HEK293 (cell line): ENCODE results near the gene NOC4L.
A peak's percentile ranks its signal among the peaks of the same experiment; 100 is the strongest.

Source experiments
- CTCF ChIA-PET: fragments of 350-600 bp; formaldehyde crosslinking; extraction: SDS; loops from one replicate; lab custom pipeline; 2021; ENCODE audit warnings: antibody characterized with exemption; lab: Yijun Ruan, JAX
- POLR2A ChIA-PET: fragments of 300-600 bp; formaldehyde crosslinking; extraction: SDS; loops from one replicate; lab custom pipeline; 2020; ENCODE audit warnings: antibody characterized with exemption, inconsistent platforms; lab: Yijun Ruan, JAX
- H3K27ac ChIP-seq: fragments of 200-500 bp; sonication (Bioruptor generic); 2 replicates; pipeline ENCODE4 v1.5.1; 2014; ENCODE audit warnings: low read depth, low read length, control low read depth, inconsistent platforms; ENCODE audit errors: extremely low read depth
- H3K36me3 ChIP-seq, 2 experiments: fragments of 200-500 bp in 1 of 2; sonication (Bioruptor generic) in 1 of 2; 1 replicate in 1 of 2; 2 replicates in 1 of 2; pipeline ENCODE4 v1.5.1; 2014 to 2017; ENCODE audit warnings: inconsistent platforms in 2 of 2, low read length in 2 of 2; ENCODE audit not compliant: control insufficient read depth in 2 of 2, insufficient read depth in 1 of 2
- H3K4me1 ChIP-seq: fragments of 200-500 bp; sonication (Bioruptor generic); 2 replicates; pipeline ENCODE4 v1.5.1; 2014; ENCODE audit warnings: mild to moderate bottlenecking, low read length, inconsistent platforms; ENCODE audit not compliant: control insufficient read depth, insufficient read depth
- H3K4me3 ChIP-seq: 2 replicates; pipeline ENCODE4 v1.5.1; 2011; ENCODE audit warnings: low read depth, mild to moderate bottlenecking, control low read depth, low read length, moderate library complexity
- H3K9me3 ChIP-seq: fragments of 200-500 bp; sonication (Bioruptor generic); 2 replicates; pipeline ENCODE4 v1.5.1; 2014; ENCODE audit warnings: low read depth, low read length, inconsistent platforms; ENCODE audit not compliant: control insufficient read depth, insufficient read depth
- EGR2 ChIP-seq: fragments of 450-650 bp; formaldehyde crosslinking; IDR thresholded peaks from 2 replicates; pipeline ENCODE4 v1.5.1; 2016; ENCODE audit warnings: low read depth, missing biosample characterization, missing genetic modification characterization
- GLIS2 ChIP-seq: fragments of 450-650 bp; formaldehyde crosslinking; IDR thresholded peaks from 2 replicates; pipeline ENCODE4 v1.5.1; 2016; ENCODE audit warnings: missing biosample characterization, missing genetic modification characterization
- KLF10 ChIP-seq: fragments of 450-650 bp; IDR thresholded peaks from 2 replicates; pipeline ENCODE4 v1.5.1; 2018; ENCODE audit warnings: missing biosample characterization, mild to moderate bottlenecking, missing genetic modification characterization
- MYNN ChIP-seq: fragments of 450-650 bp; formaldehyde crosslinking; IDR thresholded peaks from 2 replicates; pipeline ENCODE4 v1.5.1; 2016; ENCODE audit warnings: missing biosample characterization, missing genetic modification characterization, borderline replicate concordance
- ZFHX2 ChIP-seq: fragments of 450-650 bp; formaldehyde crosslinking; conservative IDR thresholded peaks from 2 replicates; pipeline ENCODE4 v1.5.1; 2016; ENCODE audit warnings: missing biosample characterization, missing genetic modification characterization
- ZNF10 ChIP-seq: fragments of 450-650 bp; formaldehyde crosslinking; IDR thresholded peaks from 2 replicates; pipeline ENCODE4 v1.5.1; 2017; ENCODE audit warnings: missing biosample characterization, missing genetic modification characterization
- ZNF274 ChIP-seq, 2 experiments: fragments of 200-500 bp in 1 of 2; fragments of 450-650 bp in 1 of 2; sonication (Bioruptor generic) in 1 of 2; formaldehyde crosslinking in 1 of 2; IDR thresholded peaks; 2 replicates each; pipeline versions ENCODE4 v1.5.1 to v1.6.1; 2014 to 2016; ENCODE audit warnings: borderline replicate concordance in 1 of 2, inconsistent platforms in 1 of 2, low read length in 1 of 2, missing biosample characterization in 1 of 2, missing genetic modification characterization in 1 of 2
- ZNF596 ChIP-seq: fragments of 450-650 bp; IDR thresholded peaks from 2 replicates; pipeline ENCODE4 v1.5.0; 2018; ENCODE audit warnings: missing biosample characterization, mild to moderate bottlenecking, missing genetic modification characterization, moderate library complexity
- ZNF660 ChIP-seq: fragments of 450-650 bp; IDR thresholded peaks from 2 replicates; pipeline ENCODE4 v1.5.1; 2018; ENCODE audit warnings: missing biosample characterization, mild to moderate bottlenecking, missing genetic modification characterization
- ZXDB ChIP-seq: fragments of 450-650 bp; formaldehyde crosslinking; IDR thresholded peaks from 2 replicates; pipeline ENCODE4 v1.5.1; 2016; ENCODE audit warnings: missing biosample characterization, missing genetic modification characterization
- TF ChIP-seq, protein P1 (sequence below): fragments of 450-650 bp; formaldehyde crosslinking; IDR thresholded peaks from 2 replicates; pipeline ENCODE4 v1.5.1; 2017; ENCODE audit warnings: missing biosample characterization, mild to moderate bottlenecking, missing genetic modification characterization, moderate library complexity
- TF ChIP-seq, protein P2 (sequence below): sonication (generic); formaldehyde crosslinking; IDR thresholded peaks from 2 replicates; pipeline ENCODE4 v1.8.1; 2022; ENCODE audit warnings: mild to moderate bottlenecking, moderate library complexity, missing genetic modification reagents

The NOC4L gene

GRCh38 chr12:132167611-132168310 is 23.5 kb downstream of the NOC4L start:
- H3K9me3 ChIP-seq = no peaks in the 10 kb centered on the region
- TF ChIP-seq, protein P1, sequence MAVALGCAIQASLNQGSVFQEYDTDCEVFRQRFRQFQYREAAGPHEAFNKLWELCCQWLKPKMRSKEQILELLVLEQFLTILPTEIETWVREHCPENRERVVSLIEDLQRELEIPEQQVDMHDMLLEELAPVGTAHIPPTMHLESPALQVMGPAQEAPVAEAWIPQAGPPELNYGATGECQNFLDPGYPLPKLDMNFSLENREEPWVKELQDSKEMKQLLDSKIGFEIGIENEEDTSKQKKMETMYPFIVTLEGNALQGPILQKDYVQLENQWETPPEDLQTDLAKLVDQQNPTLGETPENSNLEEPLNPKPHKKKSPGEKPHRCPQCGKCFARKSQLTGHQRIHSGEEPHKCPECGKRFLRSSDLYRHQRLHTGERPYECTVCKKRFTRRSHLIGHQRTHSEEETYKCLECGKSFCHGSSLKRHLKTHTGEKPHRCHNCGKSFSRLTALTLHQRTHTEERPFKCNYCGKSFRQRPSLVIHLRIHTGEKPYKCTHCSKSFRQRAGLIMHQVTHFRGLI (tag by site-specific recombination) = 0 out of 2 replicates have a peak, but pooled peaks have one; percentile 33
- 0 out of 2 replicates have a peak, but pooled peaks have one; percentile 20 for TF ChIP-seq EGR2 (tag by site-specific recombination)
- no peak for TF ChIP-seq KLF10 (tag by site-specific recombination)
- no peaks in the 10 kb centered on the region for H3K36me3 ChIP-seq
- H3K4me1 ChIP-seq = peaks cover 10% of the 10 kb centered on the region
- POLR2A ChIA-PET = no interaction called here
- CTCF ChIA-PET = interaction anchor here (1.0 kb wide), 1 partner anchor 246 kb away, joined by 4 read pairs; no protein-coding TSS in a partner anchor
- H3K4me3 ChIP-seq = no peak overlapping the region
- H3K27ac ChIP-seq = no peak overlapping the region

GRCh38 chr12:132168311-132169031 is 24.2 kb downstream of the NOC4L start:
- TF ChIP-seq ZXDB = no peak
- TF ChIP-seq ZNF660 (tag by site-specific recombination) = no peak
- TF ChIP-seq ZNF596 = no peak
- TF ChIP-seq ZNF10 (tag by site-specific recombination) = no peak
- TF ChIP-seq MYNN = no peak
- TF ChIP-seq ZFHX2 (tag by site-specific recombination) = no peak
- TF ChIP-seq ZNF274 (IDR thresholded peaks at IDR 0.05; ENCODE audit: low read length) = no peak
- no peak for TF ChIP-seq ZNF274 (tag by site-specific recombination; IDR thresholded peaks at IDR 0.05; ENCODE audit: borderline replicate concordance)
- TF ChIP-seq, protein P1 (tag by site-specific recombination) = no peak
- peaks cover 6% of the 10 kb centered on the region for H3K4me1 ChIP-seq
- ChIA-PET CTCF (interaction anchor here (0.7 to 1.0 kb wide), 2 partner anchors 246 to 603 kb away, joined by 3 to 4 read pairs; no protein-coding TSS in a partner anchor), POLR2A (no interaction called here)
- no peaks in the 10 kb centered on the region for H3K9me3 ChIP-seq
- H3K27ac ChIP-seq = no peak overlapping the region
- no peak overlapping the region for H3K4me3 ChIP-seq
- no peaks in the 10 kb centered on the region for H3K36me3 ChIP-seq

GRCh38 chr12:132169376-132169775 is 25.1 kb downstream of the NOC4L start:
- no peaks in the 10 kb centered on the region for H3K36me3 ChIP-seq
- H3K27ac ChIP-seq = no peak overlapping the region; the same call in 1 of the 2 replicates
- H3K9me3 ChIP-seq = no peaks in the 10 kb centered on the region
- peaks cover 6% of the 10 kb centered on the region for H3K4me1 ChIP-seq
- TF ChIP-seq, protein P2, sequence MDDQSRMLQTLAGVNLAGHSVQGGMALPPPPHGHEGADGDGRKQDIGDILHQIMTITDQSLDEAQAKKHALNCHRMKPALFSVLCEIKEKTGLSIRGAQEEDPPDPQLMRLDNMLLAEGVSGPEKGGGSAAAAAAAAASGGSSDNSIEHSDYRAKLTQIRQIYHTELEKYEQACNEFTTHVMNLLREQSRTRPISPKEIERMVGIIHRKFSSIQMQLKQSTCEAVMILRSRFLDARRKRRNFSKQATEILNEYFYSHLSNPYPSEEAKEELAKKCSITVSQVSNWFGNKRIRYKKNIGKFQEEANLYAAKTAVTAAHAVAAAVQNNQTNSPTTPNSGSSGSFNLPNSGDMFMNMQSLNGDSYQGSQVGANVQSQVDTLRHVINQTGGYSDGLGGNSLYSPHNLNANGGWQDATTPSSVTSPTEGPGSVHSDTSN = no peak
- TF ChIP-seq GLIS2 (tag by site-specific recombination) = peak; percentile 49; the same call in 1 of the 2 replicates
- ChIA-PET POLR2A (no interaction called here), CTCF (no interaction called here)
- H3K4me3 ChIP-seq = no peak overlapping the region
